ENCODE measurements around the gene SNRNP27. TPM values are rescaled to one million over a fixed set of nuclear protein-coding genes. Genes with fewer than 3 reads are reported as not detected.

SNRNP27 gene
- total RNA-seq, 1 experiment from 2014 or later = 47.1 TPM

DNA sequence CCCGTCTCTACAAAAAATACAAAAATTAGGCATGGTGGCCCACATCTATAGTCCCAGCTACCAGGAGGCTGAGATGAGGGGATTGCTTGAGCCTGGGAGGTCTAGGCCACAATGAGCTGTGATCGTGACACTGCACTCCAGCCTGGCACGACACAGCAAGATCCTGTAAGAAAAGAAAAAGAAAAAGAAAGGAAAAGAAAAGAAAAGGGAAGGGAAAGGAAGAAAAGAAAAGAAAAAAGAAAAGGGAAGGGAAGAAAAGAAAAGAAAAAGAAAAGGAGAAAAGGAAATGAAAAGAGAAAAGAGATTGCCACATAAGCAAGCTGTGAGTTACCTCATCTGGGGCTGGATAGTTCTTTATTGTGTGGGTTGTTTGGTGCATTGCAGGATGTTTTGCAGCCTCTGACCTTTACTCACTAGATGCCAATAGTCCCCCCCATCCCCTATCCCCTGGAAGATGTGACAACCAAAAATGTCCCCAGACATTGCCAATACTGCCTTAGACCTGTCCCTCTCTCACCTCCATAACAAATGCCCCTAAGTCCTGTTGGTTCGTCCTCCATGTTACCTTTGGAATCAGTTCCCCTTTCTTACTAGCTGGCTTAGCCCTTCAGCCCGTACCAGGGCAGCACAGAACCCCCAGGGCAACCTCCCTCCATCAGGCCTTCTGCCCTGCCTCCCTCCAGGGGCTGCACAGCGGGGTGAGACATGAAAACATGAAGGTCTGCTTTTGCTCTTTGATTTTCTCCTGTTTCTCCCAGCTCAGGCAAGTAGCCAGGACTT, 58.8 kb downstream of the SNRNP27 start:
- Histone ChIP-seq H3K79me2 (ENCODE audit: insufficient read depth, low read length) (no peaks in the 10 kb centered on the region), H3K18ac (ENCODE audit: insufficient read length, low read depth, low read length) (no peak overlapping the region), H2BK12ac (ENCODE audit: insufficient read length, low read depth, low read length) (no peak overlapping the region), H3K79me1 (ENCODE audit: insufficient read depth, low read depth, low read length, poor library complexity, severe bottlenecking) (no peaks in the 10 kb centered on the region), H4K91ac (ENCODE audit: insufficient read length, low read depth, low read length) (no peak overlapping the region), H3K4me2 (ENCODE audit: insufficient read depth, insufficient read length, low read length) (no peak overlapping the region), H3K9ac (ENCODE audit: extremely low read depth, insufficient read length, low read length) (no peak overlapping the region), H2BK5ac (ENCODE audit: insufficient read length, low read length) (no peak overlapping the region), H3K27me3 (ENCODE audit: insufficient read depth, low read length) (no peaks in the 10 kb centered on the region), H3K4ac (ENCODE audit: low read depth, low read length) (no peak overlapping the region), H2BK15ac (ENCODE audit: low read depth, low read length) (no peak overlapping the region), H4K5ac (ENCODE audit: insufficient read length, low read depth, low read length) (no peak overlapping the region), H3K9me3 (ENCODE audit: control insufficient read depth, low read depth, low read length) (no peaks in the 10 kb centered on the region), H2AFZ (ENCODE audit: low read length) (no peak overlapping the region), H4K8ac (replicated peaks; ENCODE audit: insufficient read length, low read depth, low read length) (no peak overlapping the region), H3T11ph (ENCODE audit: low read length) (no peak overlapping the region), H4K20me1 (ENCODE audit: control insufficient read depth, insufficient read depth, insufficient read length) (no peaks in the 10 kb centered on the region), H2BK20ac (ENCODE audit: low read depth, low read length, poor library complexity, severe bottlenecking) (no peak overlapping the region), H3K56ac (ENCODE audit: insufficient read length, low read depth, low read length) (no peak overlapping the region), H3K14ac (ENCODE audit: insufficient read depth, low read length) (no peak overlapping the region), H3K23ac (ENCODE audit: insufficient read length, low read depth, low read length) (no peak overlapping the region), H3K27ac (ENCODE audit: insufficient read length, low read depth, low read length) (no peak overlapping the region), H2BK120ac (ENCODE audit: low read depth, low read length, poor library complexity, severe bottlenecking) (no peak overlapping the region), H2AK5ac (ENCODE audit: insufficient read length, low read length) (no peak overlapping the region), H3K4me1 (ENCODE audit: insufficient read depth, low read length) (no peaks in the 10 kb centered on the region), H3K23me2 (ENCODE audit: insufficient read length, low read depth, low read length, poor library complexity, severe bottlenecking) (no peaks in the 10 kb centered on the region)
- DNase-seq = no peak
- Mint-ChIP-seq H3K27ac (no peak overlapping the region), H3K4me3 (no peak overlapping the region), H3K36me3 (ENCODE audit: insufficient read depth in 1 of 3, low read depth in 3 of 3) (no peaks in the 10 kb centered on the region), H3K27me3 (ENCODE audit: low read depth) (peaks cover 8% of the 10 kb centered on the region), H3K4me1 (peaks cover 0 to 3% of the 10 kb centered on the region in 2 experiments; a peak in 2 of 4 replicates), H3K9me3 (no peaks in the 10 kb centered on the region)
- WGBS (ENCODE audit: extremely low coverage, insufficient read length, low lambda C conversion rate) = no CpG with 5 or more reads among the region's 6 CpGs
- TF ChIP-seq, protein P1, sequence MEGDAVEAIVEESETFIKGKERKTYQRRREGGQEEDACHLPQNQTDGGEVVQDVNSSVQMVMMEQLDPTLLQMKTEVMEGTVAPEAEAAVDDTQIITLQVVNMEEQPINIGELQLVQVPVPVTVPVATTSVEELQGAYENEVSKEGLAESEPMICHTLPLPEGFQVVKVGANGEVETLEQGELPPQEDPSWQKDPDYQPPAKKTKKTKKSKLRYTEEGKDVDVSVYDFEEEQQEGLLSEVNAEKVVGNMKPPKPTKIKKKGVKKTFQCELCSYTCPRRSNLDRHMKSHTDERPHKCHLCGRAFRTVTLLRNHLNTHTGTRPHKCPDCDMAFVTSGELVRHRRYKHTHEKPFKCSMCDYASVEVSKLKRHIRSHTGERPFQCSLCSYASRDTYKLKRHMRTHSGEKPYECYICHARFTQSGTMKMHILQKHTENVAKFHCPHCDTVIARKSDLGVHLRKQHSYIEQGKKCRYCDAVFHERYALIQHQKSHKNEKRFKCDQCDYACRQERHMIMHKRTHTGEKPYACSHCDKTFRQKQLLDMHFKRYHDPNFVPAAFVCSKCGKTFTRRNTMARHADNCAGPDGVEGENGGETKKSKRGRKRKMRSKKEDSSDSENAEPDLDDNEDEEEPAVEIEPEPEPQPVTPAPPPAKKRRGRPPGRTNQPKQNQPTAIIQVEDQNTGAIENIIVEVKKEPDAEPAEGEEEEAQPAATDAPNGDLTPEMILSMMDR (conservative IDR thresholded peaks at IDR 0.05) = no peak

Data from H9 (cell line).